ENCODE measurements around the gene COA7.

DNA sequence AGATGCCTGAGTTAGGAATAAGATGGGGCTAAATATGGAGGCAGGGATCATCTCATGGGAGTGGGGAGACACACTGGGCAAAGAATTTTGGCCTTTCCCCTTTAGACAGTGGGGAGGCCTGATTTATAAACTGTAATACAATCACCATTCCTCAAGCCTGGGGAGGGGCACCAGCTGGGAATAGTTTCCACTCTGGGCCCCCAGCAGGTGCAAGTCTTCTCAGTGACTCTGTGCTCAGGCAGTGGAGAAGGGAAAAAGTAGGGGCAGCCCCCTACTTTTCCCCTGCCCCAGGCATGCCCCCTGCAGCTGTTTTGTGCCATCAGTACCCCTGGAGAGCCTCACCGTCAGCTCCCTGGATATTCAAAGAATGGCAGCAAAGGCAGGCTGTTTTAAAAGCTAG, 19.1 kb downstream of the COA7 start:
- TF ChIP-seq, protein P1, sequence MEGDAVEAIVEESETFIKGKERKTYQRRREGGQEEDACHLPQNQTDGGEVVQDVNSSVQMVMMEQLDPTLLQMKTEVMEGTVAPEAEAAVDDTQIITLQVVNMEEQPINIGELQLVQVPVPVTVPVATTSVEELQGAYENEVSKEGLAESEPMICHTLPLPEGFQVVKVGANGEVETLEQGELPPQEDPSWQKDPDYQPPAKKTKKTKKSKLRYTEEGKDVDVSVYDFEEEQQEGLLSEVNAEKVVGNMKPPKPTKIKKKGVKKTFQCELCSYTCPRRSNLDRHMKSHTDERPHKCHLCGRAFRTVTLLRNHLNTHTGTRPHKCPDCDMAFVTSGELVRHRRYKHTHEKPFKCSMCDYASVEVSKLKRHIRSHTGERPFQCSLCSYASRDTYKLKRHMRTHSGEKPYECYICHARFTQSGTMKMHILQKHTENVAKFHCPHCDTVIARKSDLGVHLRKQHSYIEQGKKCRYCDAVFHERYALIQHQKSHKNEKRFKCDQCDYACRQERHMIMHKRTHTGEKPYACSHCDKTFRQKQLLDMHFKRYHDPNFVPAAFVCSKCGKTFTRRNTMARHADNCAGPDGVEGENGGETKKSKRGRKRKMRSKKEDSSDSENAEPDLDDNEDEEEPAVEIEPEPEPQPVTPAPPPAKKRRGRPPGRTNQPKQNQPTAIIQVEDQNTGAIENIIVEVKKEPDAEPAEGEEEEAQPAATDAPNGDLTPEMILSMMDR (IDR thresholded peaks at IDR 0.05), result no peak
- TF ChIP-seq POLR2AphosphoS5 (IDR thresholded peaks at IDR 0.05), result no peak
